ENCODE results near the gene SOX6.

DNA sequence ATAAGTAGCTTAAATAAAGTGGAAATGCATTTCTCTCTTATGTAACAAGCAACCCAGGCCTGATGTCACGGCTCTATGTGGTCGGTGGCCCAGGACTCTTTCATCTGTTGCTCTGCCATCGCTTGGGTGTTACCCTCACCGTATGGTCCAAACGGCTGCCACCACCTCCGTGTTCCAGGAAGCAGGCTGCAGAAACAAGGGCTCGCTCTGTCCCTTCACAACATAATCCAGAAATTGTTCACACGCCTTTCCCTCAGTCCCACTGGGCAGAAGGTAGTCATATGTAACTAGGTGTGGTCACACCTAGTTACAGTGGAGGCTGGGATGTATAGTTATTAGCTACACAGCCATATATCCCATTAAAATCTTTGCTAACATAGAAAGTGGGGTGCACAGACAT lies 421.0 kb downstream of the SOX6 start:
- TF ChIP-seq ZNF83 (CRISPR knock-in tag; IDR thresholded peaks at IDR 0.05; ENCODE audit: borderline replicate concordance): no peak
- TF ChIP-seq, protein P1, sequence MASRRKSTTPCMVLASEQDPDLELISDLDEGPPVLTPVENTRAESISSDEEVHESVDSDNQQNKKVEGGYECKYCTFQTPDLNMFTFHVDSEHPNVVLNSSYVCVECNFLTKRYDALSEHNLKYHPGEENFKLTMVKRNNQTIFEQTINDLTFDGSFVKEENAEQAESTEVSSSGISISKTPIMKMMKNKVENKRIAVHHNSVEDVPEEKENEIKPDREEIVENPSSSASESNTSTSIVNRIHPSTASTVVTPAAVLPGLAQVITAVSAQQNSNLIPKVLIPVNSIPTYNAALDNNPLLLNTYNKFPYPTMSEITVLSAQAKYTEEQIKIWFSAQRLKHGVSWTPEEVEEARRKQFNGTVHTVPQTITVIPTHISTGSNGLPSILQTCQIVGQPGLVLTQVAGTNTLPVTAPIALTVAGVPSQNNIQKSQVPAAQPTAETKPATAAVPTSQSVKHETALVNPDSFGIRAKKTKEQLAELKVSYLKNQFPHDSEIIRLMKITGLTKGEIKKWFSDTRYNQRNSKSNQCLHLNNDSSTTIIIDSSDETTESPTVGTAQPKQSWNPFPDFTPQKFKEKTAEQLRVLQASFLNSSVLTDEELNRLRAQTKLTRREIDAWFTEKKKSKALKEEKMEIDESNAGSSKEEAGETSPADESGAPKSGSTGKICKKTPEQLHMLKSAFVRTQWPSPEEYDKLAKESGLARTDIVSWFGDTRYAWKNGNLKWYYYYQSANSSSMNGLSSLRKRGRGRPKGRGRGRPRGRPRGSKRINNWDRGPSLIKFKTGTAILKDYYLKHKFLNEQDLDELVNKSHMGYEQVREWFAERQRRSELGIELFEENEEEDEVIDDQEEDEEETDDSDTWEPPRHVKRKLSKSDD (CRISPR knock-in tag; IDR thresholded peaks at IDR 0.05; ENCODE audit: low read depth): no peak
- no peak for TF ChIP-seq NBN (conservative IDR thresholded peaks at IDR 0.05)
- no peak for TF ChIP-seq MEF2D (CRISPR knock-in tag; IDR thresholded peaks at IDR 0.05)
- TF ChIP-seq POLR2A (IDR thresholded peaks at IDR 0.05; ENCODE audit: insufficient read depth in 1 of 2, low read depth in 2 of 2, low read length in 2 of 2): no peak
- no peak for TF ChIP-seq SRSF4 (IDR thresholded peaks at IDR 0.05; ENCODE audit: low read depth, low read length, poor library complexity, severe bottlenecking)
- no peak for TF ChIP-seq PCBP2 (optimal IDR thresholded peaks at IDR 0.05; ENCODE audit: low read depth, low read length, poor library complexity, severe bottlenecking)
- TF ChIP-seq ZFX (CRISPR knock-in tag; IDR thresholded peaks at IDR 0.05; ENCODE audit: low read depth): no peak
- TF ChIP-seq AHR (CRISPR knock-in tag; IDR thresholded peaks at IDR 0.05): no peak
- TF ChIP-seq KAT8 (CRISPR knock-in tag; IDR thresholded peaks at IDR 0.05): no peak
- TF ChIP-seq, protein P2, sequence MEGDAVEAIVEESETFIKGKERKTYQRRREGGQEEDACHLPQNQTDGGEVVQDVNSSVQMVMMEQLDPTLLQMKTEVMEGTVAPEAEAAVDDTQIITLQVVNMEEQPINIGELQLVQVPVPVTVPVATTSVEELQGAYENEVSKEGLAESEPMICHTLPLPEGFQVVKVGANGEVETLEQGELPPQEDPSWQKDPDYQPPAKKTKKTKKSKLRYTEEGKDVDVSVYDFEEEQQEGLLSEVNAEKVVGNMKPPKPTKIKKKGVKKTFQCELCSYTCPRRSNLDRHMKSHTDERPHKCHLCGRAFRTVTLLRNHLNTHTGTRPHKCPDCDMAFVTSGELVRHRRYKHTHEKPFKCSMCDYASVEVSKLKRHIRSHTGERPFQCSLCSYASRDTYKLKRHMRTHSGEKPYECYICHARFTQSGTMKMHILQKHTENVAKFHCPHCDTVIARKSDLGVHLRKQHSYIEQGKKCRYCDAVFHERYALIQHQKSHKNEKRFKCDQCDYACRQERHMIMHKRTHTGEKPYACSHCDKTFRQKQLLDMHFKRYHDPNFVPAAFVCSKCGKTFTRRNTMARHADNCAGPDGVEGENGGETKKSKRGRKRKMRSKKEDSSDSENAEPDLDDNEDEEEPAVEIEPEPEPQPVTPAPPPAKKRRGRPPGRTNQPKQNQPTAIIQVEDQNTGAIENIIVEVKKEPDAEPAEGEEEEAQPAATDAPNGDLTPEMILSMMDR (CRISPR knock-in tag; IDR thresholded peaks at IDR 0.05): no peak
- TF ChIP-seq, protein P3, sequence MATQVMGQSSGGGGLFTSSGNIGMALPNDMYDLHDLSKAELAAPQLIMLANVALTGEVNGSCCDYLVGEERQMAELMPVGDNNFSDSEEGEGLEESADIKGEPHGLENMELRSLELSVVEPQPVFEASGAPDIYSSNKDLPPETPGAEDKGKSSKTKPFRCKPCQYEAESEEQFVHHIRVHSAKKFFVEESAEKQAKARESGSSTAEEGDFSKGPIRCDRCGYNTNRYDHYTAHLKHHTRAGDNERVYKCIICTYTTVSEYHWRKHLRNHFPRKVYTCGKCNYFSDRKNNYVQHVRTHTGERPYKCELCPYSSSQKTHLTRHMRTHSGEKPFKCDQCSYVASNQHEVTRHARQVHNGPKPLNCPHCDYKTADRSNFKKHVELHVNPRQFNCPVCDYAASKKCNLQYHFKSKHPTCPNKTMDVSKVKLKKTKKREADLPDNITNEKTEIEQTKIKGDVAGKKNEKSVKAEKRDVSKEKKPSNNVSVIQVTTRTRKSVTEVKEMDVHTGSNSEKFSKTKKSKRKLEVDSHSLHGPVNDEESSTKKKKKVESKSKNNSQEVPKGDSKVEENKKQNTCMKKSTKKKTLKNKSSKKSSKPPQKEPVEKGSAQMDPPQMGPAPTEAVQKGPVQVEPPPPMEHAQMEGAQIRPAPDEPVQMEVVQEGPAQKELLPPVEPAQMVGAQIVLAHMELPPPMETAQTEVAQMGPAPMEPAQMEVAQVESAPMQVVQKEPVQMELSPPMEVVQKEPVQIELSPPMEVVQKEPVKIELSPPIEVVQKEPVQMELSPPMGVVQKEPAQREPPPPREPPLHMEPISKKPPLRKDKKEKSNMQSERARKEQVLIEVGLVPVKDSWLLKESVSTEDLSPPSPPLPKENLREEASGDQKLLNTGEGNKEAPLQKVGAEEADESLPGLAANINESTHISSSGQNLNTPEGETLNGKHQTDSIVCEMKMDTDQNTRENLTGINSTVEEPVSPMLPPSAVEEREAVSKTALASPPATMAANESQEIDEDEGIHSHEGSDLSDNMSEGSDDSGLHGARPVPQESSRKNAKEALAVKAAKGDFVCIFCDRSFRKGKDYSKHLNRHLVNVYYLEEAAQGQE (IDR thresholded peaks at IDR 0.05; ENCODE audit: borderline replicate concordance in 1 of 2, low read depth in 1 of 2, low read length in 2 of 2): no peak
- TF ChIP-seq SP1 (IDR thresholded peaks at IDR 0.05): no peak
- no peak for TF ChIP-seq SP1 (CRISPR knock-in tag; IDR thresholded peaks at IDR 0.05)
